Ascending aorta (tissue), 2 donors: ENCODE results near the gene CACFD1. TPM values are rescaled to one million over a fixed set of nuclear protein-coding genes. Genes with fewer than 3 reads are reported as not detected.

ENCODE experiments used
- DNase-seq, 2 donors: peaks; one replicate each; pipeline ENCODE4 v3.0.0-alpha.2; 2019; ENCODE audit warnings: low spot score in 2 of 2
- H3K27ac ChIP-seq, 2 donors: fragments of 200-600 bp; sonication (generic); one replicate each; pipeline ENCODE4 v1.5.1; 2016 to 2017; ENCODE audit warnings: mild to moderate bottlenecking in 1 of 2
- H3K27me3 ChIP-seq: fragments of 200-600 bp; sonication (generic); one replicate; pipeline ENCODE4 v1.5.1; 2017
- H3K36me3 ChIP-seq, 2 donors: fragments of 200-600 bp; sonication (generic); one replicate each; pipeline ENCODE4 v1.5.1; 2016
- H3K4me1 ChIP-seq, 2 donors: fragments of 200-600 bp; sonication (generic); one replicate each; pipeline ENCODE4 v1.5.1; 2016 to 2017; ENCODE audit warnings: mild to moderate bottlenecking in 1 of 2
- H3K4me3 ChIP-seq, 2 donors: fragments of 200-600 bp; sonication (generic); one replicate each; pipeline ENCODE4 v1.5.1; 2016 to 2017; ENCODE audit warnings: mild to moderate bottlenecking in 1 of 2
- H3K9me3 ChIP-seq, 2 donors: fragments of 200-600 bp; sonication (generic); one replicate each; pipeline ENCODE4 v1.5.1; 2016
- CTCF ChIP-seq, 3 experiments: fragments of 200-600 bp in 2 of 3; fragments of 450-650 bp in 1 of 3; sonication (generic) in 2 of 3; IDR thresholded peaks; one replicate each; pipeline ENCODE4 v1.5.1; 2016 to 2019; ENCODE audit warnings: antibody characterized with exemption in 3 of 3, mild to moderate bottlenecking in 1 of 3, moderate library complexity in 1 of 3
- intact Hi-C: fragments of 100-400 bp; cut with DNase I; formaldehyde crosslinking; loops from one replicate; pipeline ENCODE4 v1.15.1; 2023
- total RNA-seq: library from RNA; depleted of rRNA; stranded (reverse); fragments of >200 nt; gene quantifications from one replicate; pipeline ENCODE4 v1.1.0, GENCODE V29; 2016

The CACFD1 gene
- total RNA-seq, 1 donor from 2014 or later = 24.8 TPM

DNA sequence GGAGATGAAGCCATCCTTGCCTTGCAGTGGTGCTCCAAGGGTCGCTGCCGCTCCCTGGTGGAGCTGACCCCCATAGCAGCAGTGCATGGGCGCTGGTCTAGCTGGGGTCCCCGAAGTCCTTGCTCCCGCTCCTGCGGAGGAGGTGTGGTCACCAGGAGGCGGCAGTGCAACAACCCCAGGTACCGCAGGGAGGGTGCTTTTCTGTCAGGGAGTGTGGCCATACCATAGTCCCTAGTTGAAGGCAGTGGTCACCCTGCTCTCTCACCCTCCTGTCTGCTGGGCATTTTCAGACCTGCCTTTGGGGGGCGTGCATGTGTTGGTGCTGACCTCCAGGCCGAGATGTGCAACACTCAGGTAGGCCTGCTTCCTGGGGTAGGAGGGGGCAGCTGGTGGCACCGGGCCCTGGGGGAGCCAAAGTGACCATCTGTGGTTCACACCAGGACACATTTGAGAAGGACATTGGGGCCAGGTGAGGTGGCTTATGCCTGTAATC is 26.4 kb upstream of the CACFD1 start:
- no peak overlapping the region for H3K27ac ChIP-seq
- no peaks in the 10 kb centered on the region for H3K36me3 ChIP-seq
- DNase-seq = no peak
- TF ChIP-seq CTCF (IDR thresholded peaks at IDR 0.05) = no peak
- peaks cover under 1% of the 10 kb centered on the region for H3K27me3 ChIP-seq
- no peak overlapping the region for H3K4me3 ChIP-seq
- intact Hi-C loops = no loop called here
- H3K9me3 ChIP-seq = no peaks in the 10 kb centered on the region
- H3K4me1 ChIP-seq = no peaks in the 10 kb centered on the region

- H3K9me3 ChIP-seq = no peaks in the 10 kb centered on the region
- no peak overlapping the region for H3K4me3 ChIP-seq
- no peak for DNase-seq
- H3K27me3 ChIP-seq = no peaks in the 10 kb centered on the region
- no peak overlapping the region for H3K27ac ChIP-seq
- no peak for TF ChIP-seq CTCF (IDR thresholded peaks at IDR 0.05)
- intact Hi-C loops = no loop called here
- no peaks in the 10 kb centered on the region for H3K36me3 ChIP-seq
- no peaks in the 10 kb centered on the region for H3K4me1 ChIP-seq
Measured at GRCh38 chr9:133436681-133437080, 23.1 kb upstream of the CACFD1 start.

- intact Hi-C loops = no loop called here
- H3K27me3 ChIP-seq = no peaks in the 10 kb centered on the region
- TF ChIP-seq CTCF (IDR thresholded peaks at IDR 0.05) = no peak
- DNase-seq = no peak
- no peaks in the 10 kb centered on the region for H3K4me1 ChIP-seq
- no peak overlapping the region for H3K27ac ChIP-seq
- H3K4me3 ChIP-seq = no peak overlapping the region
- H3K36me3 ChIP-seq = no peaks in the 10 kb centered on the region
- H3K9me3 ChIP-seq = no peaks in the 10 kb centered on the region
Measured at GRCh38 chr9:133437753-133438531, 21.8 kb upstream of the CACFD1 start.

DNA sequence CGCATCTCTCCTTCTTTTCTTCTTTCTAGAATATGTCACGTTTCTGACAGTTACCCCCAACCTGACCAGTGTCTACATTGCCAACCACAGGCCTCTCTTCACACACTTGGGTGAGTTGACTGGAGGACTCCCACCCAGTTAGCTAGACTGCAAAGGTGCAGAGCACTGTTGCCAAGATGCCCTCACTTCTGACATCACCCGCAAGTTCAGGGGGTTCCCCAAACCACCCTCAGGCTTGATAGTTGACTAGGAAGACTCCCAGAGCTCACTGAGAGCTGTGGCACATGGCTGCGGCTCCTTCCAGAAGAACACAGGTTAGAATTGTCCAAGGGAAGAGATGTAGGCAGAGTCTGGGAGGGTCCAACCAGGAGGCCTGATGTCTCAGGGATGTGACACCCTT is 20.4 kb upstream of the CACFD1 start:
- DNase-seq = no peak
- no peaks in the 10 kb centered on the region for H3K9me3 ChIP-seq
- H3K36me3 ChIP-seq = no peaks in the 10 kb centered on the region
- intact Hi-C loops = no loop called here
- H3K4me3 ChIP-seq = no peak overlapping the region
- TF ChIP-seq CTCF (IDR thresholded peaks at IDR 0.05) = no peak
- H3K4me1 ChIP-seq = no peaks in the 10 kb centered on the region
- H3K27ac ChIP-seq = no peak overlapping the region
- no peaks in the 10 kb centered on the region for H3K27me3 ChIP-seq

GRCh38 chr9:133440874-133441273 is 18.9 kb upstream of the CACFD1 start:
- intact Hi-C loops = no loop called here
- no peaks in the 10 kb centered on the region for H3K9me3 ChIP-seq
- TF ChIP-seq CTCF (IDR thresholded peaks at IDR 0.05) = no peak
- DNase-seq = no peak
- H3K4me1 ChIP-seq = no peaks in the 10 kb centered on the region
- no peaks in the 10 kb centered on the region for H3K36me3 ChIP-seq
- no peak overlapping the region for H3K4me3 ChIP-seq
- H3K27me3 ChIP-seq = no peaks in the 10 kb centered on the region
- no peak overlapping the region for H3K27ac ChIP-seq
